Ishikawa (cell line): ENCODE data around the gene DLEC1.

Experiments
- CEBPB ChIP-seq: IDR thresholded peaks from 2 replicates; pipeline ENCODE4 v1.6.1; 2012
- CREB1 ChIP-seq: IDR thresholded peaks from 2 replicates; pipeline ENCODE4 v1.6.1; 2012; ENCODE audit warnings: low read depth
- EGR1 ChIP-seq: IDR thresholded peaks from 2 replicates; pipeline ENCODE4 v1.6.1; 2012
- EP300 ChIP-seq: IDR thresholded peaks from 2 replicates; pipeline ENCODE4 v1.6.1; 2012; ENCODE audit warnings: borderline replicate concordance
- FOXM1 ChIP-seq: IDR thresholded peaks from 2 replicates; pipeline ENCODE4 v1.6.1; 2012; ENCODE audit warnings: low read depth, borderline replicate concordance
- MAX ChIP-seq: IDR thresholded peaks from 2 replicates; pipeline ENCODE4 v1.6.1; 2012
- NFIC ChIP-seq: IDR thresholded peaks from 2 replicates; pipeline ENCODE4 v1.6.1; 2012
- RAD21 ChIP-seq: IDR thresholded peaks from 2 replicates; pipeline ENCODE4 v1.6.1; 2012; ENCODE audit warnings: low read depth
- REST ChIP-seq: IDR thresholded peaks from 2 replicates; pipeline ENCODE4 v1.6.1; 2012; ENCODE audit warnings: low read depth, mild to moderate bottlenecking
- TAF1 ChIP-seq: IDR thresholded peaks from 2 replicates; pipeline ENCODE4 v1.6.1; 2012; ENCODE audit warnings: low read depth, mild to moderate bottlenecking
- TCF12 ChIP-seq: IDR thresholded peaks from 2 replicates; pipeline ENCODE4 v1.6.1; 2012; ENCODE audit warnings: low read depth
- TEAD4 ChIP-seq: IDR thresholded peaks from 2 replicates; pipeline ENCODE4 v1.6.1; 2012
- YY1 ChIP-seq: IDR thresholded peaks from 2 replicates; pipeline ENCODE4 v1.6.1; 2012; ENCODE audit warnings: low read depth
- ZBTB7A ChIP-seq: IDR thresholded peaks from 2 replicates; pipeline ENCODE4 v1.6.1; 2012; ENCODE audit warnings: low read depth

DNA sequence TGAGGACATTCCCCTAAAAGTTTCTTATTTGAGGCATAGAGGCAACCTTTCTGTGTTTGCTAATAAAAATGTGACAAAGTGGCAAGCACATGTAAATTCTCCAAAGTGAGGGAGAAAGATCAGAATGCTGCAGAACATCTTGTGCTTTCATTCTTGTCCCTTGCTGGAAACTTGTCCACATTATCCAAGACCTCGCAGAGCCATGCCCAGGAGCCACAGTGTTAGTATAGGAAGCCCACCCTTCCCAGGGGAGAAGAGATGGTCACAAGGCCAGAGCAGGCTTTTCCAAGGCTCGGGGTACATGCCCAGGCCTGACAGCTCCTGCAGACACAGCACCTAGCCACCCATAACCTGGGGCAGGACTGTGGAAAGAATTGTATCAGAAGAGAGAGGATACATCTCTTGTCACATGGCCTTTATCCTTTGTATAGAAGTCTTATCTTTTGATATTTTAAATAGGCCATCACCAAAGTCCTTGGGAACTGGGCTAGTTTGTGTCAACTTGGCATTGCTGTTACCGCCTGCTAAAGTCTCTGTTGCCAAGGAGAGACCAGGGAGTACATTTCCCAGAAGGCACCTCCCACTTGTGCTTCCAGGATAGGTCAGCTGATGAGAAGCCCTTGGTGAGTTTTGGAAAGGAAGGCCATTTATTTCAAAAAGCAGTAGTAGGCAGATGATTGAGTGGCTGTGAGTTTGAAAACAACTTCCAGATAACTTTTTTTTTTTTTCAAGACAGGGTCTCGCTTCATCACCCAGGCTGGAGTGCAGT lies 10.5 kb downstream of the DLEC1 start:
- TF ChIP-seq NFIC (no peak), CEBPB (no peak), YY1 (no peak), FOXM1 (no peak), RAD21 (no peak), CREB1 (no peak), TEAD4 (no peak), REST (no peak), EP300 (no peak), MAX (no peak), ZBTB7A (no peak), TAF1 (no peak), EGR1 (no peak), TCF12 (no peak)
